ENCODE measurements around the gene CECR2.

CECR2 gene

GRCh38 chr22:17390087-17390486 lies 20.8 kb downstream of the CECR2 start:
- Histone ChIP-seq H3K36me3 (ENCODE audit: control insufficient read depth, insufficient read depth, low read length) (no peaks in the 10 kb centered on the region), H3K27me3 (replicated peaks; ENCODE audit: control insufficient read depth, insufficient read depth, low read length) (no peaks in the 10 kb centered on the region; the same call in 1 of the 2 replicates), H3K4me3 (replicated peaks; ENCODE audit: low read depth, low read length) (no peak overlapping the region)
- no peak for DNase-seq (ENCODE audit: extremely low read depth, insufficient read length)
- TF ChIP-seq, protein P1, sequence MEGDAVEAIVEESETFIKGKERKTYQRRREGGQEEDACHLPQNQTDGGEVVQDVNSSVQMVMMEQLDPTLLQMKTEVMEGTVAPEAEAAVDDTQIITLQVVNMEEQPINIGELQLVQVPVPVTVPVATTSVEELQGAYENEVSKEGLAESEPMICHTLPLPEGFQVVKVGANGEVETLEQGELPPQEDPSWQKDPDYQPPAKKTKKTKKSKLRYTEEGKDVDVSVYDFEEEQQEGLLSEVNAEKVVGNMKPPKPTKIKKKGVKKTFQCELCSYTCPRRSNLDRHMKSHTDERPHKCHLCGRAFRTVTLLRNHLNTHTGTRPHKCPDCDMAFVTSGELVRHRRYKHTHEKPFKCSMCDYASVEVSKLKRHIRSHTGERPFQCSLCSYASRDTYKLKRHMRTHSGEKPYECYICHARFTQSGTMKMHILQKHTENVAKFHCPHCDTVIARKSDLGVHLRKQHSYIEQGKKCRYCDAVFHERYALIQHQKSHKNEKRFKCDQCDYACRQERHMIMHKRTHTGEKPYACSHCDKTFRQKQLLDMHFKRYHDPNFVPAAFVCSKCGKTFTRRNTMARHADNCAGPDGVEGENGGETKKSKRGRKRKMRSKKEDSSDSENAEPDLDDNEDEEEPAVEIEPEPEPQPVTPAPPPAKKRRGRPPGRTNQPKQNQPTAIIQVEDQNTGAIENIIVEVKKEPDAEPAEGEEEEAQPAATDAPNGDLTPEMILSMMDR (IDR thresholded peaks at IDR 0.05; ENCODE audit: insufficient read depth, low read length, poor library complexity, severe bottlenecking) = no peak

- H3K4me3 ChIP-seq (replicated peaks; ENCODE audit: low read depth, low read length) = no peak overlapping the region
- H3K36me3 ChIP-seq (ENCODE audit: control insufficient read depth, insufficient read depth, low read length) = no peaks in the 10 kb centered on the region
- no peaks in the 10 kb centered on the region for H3K27me3 ChIP-seq (replicated peaks; ENCODE audit: control insufficient read depth, insufficient read depth, low read length)
- TF ChIP-seq, protein P1 (IDR thresholded peaks at IDR 0.05; ENCODE audit: insufficient read depth, low read length, poor library complexity, severe bottlenecking) = no peak
- DNase-seq (ENCODE audit: extremely low read depth, insufficient read length) = no peak
These were observed 27.3 kb downstream of the CECR2 start for GRCh38 chr22:17396516-17396915.

DNA sequence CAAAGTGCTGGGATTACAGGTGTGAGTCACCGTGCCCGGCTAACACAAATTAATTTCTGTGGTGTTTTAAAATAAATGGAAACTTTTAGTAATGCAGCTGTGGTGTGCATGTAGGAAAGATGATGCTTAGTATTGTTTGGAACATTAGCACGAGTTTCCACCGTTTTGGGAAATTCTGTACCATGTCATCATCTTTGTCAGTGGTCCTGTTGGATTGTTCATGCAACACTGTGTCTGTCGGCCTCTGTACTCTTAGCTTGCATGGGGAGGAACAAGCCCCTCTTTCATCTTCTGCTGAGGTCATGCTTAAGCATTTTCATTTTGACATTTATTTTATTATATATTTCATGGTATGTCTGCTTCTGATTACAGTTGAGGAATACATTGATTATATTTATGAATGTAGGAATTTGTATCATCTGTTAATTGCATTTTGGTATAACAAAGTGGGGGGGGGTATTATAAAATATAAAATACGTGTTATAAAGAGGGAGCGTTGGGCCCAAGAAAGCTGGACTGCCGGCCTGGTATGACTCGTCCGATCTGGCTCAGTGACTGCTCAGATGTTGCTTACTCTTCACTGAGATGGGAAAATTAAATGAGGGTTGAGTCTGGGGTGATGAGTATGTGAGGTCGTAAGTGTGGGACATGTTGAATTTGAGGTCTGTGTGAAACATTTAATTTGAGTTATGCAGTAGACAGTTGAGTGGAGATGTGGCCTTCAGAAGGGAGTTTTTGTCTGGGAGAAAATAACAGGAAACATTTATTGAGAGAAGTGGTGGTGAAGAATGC lies 28.7 kb downstream of the CECR2 start:
- Histone ChIP-seq H3K4me3 (replicated peaks; ENCODE audit: low read depth, low read length) (no peak overlapping the region), H3K27me3 (replicated peaks; ENCODE audit: control insufficient read depth, insufficient read depth, low read length) (no peaks in the 10 kb centered on the region), H3K36me3 (ENCODE audit: control insufficient read depth, insufficient read depth, low read length) (no peaks in the 10 kb centered on the region)
- no peak for DNase-seq (ENCODE audit: extremely low read depth, insufficient read length)
- TF ChIP-seq, protein P1 (IDR thresholded peaks at IDR 0.05; ENCODE audit: insufficient read depth, low read length, poor library complexity, severe bottlenecking) = no peak

- Histone ChIP-seq H3K36me3 (ENCODE audit: control insufficient read depth, insufficient read depth, low read length) (no peaks in the 10 kb centered on the region), H3K4me3 (replicated peaks; ENCODE audit: low read depth, low read length) (no peak overlapping the region), H3K27me3 (replicated peaks; ENCODE audit: control insufficient read depth, insufficient read depth, low read length) (no peaks in the 10 kb centered on the region)
- TF ChIP-seq, protein P1 (IDR thresholded peaks at IDR 0.05; ENCODE audit: insufficient read depth, low read length, poor library complexity, severe bottlenecking) = no peak
- DNase-seq (ENCODE audit: extremely low read depth, insufficient read length) = no peak
These were observed 31.0 kb downstream of the CECR2 start for GRCh38 chr22:17400305-17400704.

DNA sequence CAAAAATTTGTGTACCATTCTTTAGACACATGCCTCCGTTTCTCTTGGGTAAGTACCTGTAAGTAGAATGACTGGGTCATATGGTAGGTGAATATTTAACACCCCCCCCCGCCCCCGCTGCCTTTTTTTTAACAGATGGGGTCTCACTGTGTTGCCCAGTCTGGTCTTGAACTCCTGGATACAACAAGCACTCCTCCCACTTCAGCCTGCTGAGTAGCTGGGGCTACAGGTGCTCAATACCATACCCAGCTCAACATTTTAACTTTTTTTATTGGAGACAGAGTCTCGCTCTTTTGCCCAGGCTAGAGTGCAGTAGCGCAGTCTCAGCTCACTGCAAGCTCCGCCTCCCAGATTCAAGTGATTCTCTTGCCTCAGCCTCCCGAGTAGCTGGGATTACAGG lies 32.5 kb downstream of the CECR2 start:
- no peaks in the 10 kb centered on the region for H3K36me3 ChIP-seq (ENCODE audit: control insufficient read depth, insufficient read depth, low read length)
- no peak overlapping the region for H3K4me3 ChIP-seq (replicated peaks; ENCODE audit: low read depth, low read length)
- TF ChIP-seq, protein P1 (IDR thresholded peaks at IDR 0.05; ENCODE audit: insufficient read depth, low read length, poor library complexity, severe bottlenecking) = no peak
- no peak for DNase-seq (ENCODE audit: extremely low read depth, insufficient read length)
- no peaks in the 10 kb centered on the region for H3K27me3 ChIP-seq (replicated peaks; ENCODE audit: control insufficient read depth, insufficient read depth, low read length)

Data from GM06990 (cell line).